ENCODE measurements around the gene S1PR2. TPM values are rescaled to one million over a fixed set of nuclear protein-coding genes. Genes with fewer than 3 reads are reported as not detected.

S1PR2 gene
- total RNA-seq, 1 donor from 2014 or later: 12.5 TPM

DNA sequence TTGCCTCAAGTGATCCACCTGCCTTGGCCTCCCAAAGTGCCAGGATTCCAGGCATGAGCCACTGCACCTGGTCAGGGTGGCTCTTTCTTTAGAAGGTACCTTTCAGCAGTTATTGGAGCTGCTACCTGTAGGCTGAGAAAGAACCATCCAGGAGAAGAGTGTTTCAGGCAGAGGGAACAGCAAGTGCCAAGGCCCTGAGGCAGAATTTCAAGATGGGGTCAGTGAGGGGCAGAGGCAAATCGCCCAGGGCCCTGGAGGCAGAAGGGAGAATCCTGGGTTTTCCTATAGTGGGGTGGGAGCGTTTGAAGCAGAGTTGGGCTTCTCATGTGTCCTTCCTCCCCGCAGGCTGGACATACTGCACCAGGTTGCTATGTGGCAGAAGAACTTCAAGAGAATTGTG, 23.1 kb upstream of the S1PR2 start:
- TF ChIP-seq, protein P1, sequence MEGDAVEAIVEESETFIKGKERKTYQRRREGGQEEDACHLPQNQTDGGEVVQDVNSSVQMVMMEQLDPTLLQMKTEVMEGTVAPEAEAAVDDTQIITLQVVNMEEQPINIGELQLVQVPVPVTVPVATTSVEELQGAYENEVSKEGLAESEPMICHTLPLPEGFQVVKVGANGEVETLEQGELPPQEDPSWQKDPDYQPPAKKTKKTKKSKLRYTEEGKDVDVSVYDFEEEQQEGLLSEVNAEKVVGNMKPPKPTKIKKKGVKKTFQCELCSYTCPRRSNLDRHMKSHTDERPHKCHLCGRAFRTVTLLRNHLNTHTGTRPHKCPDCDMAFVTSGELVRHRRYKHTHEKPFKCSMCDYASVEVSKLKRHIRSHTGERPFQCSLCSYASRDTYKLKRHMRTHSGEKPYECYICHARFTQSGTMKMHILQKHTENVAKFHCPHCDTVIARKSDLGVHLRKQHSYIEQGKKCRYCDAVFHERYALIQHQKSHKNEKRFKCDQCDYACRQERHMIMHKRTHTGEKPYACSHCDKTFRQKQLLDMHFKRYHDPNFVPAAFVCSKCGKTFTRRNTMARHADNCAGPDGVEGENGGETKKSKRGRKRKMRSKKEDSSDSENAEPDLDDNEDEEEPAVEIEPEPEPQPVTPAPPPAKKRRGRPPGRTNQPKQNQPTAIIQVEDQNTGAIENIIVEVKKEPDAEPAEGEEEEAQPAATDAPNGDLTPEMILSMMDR (IDR thresholded peaks at IDR 0.05; ENCODE audit: partially characterized antibody, unreplicated experiment): no peak
- Mint-ChIP-seq H3K9me3 (ENCODE audit: unreplicated experiment) (peaks cover 5% of the 10 kb centered on the region), H3K27ac (ENCODE audit: unreplicated experiment) (no peak overlapping the region), H3K36me3 (ENCODE audit: unreplicated experiment) (peaks cover 12% of the 10 kb centered on the region), H3K27me3 (ENCODE audit: unreplicated experiment) (peaks cover 3% of the 10 kb centered on the region), H3K4me1 (ENCODE audit: low read depth, unreplicated experiment) (no peaks in the 10 kb centered on the region), H3K4me3 (ENCODE audit: unreplicated experiment) (no peak overlapping the region)
- DNase-seq: no peak

DNA sequence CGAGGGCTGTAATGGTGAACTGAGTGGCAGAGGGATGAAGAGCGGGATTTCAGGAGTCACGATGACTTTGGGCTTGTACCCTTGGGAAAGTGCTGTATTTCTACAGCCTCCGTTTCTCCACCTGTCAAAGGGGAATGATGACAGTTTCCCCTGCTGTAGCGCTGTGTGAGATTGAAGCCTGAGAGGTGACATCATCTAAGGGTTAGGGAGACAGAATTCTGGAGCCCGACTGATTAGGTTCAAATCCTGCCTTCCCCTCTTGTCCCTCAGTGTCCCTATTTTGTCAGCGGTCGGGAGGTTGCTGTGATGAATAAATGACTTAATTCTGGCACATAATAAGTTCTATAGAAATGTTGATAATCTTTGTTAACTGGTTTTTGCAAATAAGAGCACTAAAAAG, 21.6 kb upstream of the S1PR2 start:
- Mint-ChIP-seq H3K4me1 (ENCODE audit: low read depth, unreplicated experiment) (no peaks in the 10 kb centered on the region), H3K4me3 (ENCODE audit: unreplicated experiment) (peak overlapping the region; percentile 96), H3K36me3 (ENCODE audit: unreplicated experiment) (peaks cover 9% of the 10 kb centered on the region), H3K27me3 (ENCODE audit: unreplicated experiment) (peaks cover 3% of the 10 kb centered on the region), H3K9me3 (ENCODE audit: unreplicated experiment) (peaks cover 5% of the 10 kb centered on the region), H3K27ac (ENCODE audit: unreplicated experiment) (peak overlapping the region; percentile 77)
- TF ChIP-seq, protein P1 (IDR thresholded peaks at IDR 0.05; ENCODE audit: partially characterized antibody, unreplicated experiment): no peak
- DNase-seq: no peak

DNA sequence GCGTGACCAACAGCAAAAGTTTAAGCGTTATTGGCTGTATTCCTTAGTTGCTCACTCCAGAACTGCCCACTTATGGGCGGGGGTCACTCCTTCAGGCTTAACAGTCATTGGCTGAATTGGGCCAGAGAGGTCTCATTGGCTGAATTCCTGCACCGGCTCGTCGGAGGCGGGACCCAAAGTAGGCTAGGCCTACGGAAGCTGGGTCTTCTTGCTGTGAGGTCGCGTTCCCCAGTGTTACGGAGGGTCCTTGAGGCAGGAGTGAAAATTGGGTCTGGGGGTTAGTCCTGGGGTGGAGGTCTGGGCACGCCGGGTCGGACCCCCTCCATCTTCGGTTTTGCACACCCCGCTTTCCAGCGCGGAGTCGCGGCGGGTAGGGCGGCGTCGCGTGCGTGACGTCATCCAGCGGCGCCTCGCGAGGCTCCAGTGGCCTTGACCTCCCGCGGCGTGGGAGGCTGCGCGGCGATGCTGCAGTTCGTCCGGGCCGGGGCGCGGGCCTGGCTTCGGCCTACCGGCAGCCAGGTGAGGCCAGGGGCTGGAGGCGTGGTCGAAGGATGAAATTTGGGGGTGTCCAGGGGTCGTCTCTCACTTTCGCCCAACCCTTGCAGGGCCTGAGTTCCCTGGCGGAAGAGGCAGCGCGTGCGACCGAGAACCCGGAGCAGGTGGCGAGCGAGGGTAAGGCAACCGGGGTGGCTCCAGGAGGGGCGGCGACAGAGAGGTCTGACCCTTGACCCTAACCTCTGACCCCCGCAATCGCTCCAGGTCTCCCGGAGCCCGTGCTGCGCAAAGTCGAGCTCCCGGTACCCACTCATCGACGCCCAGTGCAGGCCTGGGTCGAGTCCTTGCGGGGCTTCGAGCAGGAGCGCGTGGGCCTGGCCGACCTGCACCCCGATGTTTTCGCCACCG, 20.9 kb upstream of the S1PR2 start, which contains the start of gene MRPL4:
TSS of gene MRPL4 (plus strand) at position 423 of the 903 bp plus-strand sequence. CDS start at position 463, 40 bp downstream.
- Mint-ChIP-seq H3K27me3 (ENCODE audit: unreplicated experiment) (peaks cover 2% of the 10 kb centered on the region), H3K4me3 (ENCODE audit: unreplicated experiment) (peak within 1 kb of the TSS; percentile 96), H3K27ac (ENCODE audit: unreplicated experiment) (peak within 1 kb of the TSS; percentile 77), H3K9me3 (ENCODE audit: unreplicated experiment) (peaks cover 5% of the 10 kb centered on the region), H3K36me3 (ENCODE audit: unreplicated experiment) (peaks cover 4% of the 10 kb centered on the region), H3K4me1 (ENCODE audit: low read depth, unreplicated experiment) (no peaks in the 10 kb centered on the region)
- TF ChIP-seq, protein P1 (IDR thresholded peaks at IDR 0.05; ENCODE audit: partially characterized antibody, unreplicated experiment): no peak
- peak; percentile 92 for DNase-seq

DNA sequence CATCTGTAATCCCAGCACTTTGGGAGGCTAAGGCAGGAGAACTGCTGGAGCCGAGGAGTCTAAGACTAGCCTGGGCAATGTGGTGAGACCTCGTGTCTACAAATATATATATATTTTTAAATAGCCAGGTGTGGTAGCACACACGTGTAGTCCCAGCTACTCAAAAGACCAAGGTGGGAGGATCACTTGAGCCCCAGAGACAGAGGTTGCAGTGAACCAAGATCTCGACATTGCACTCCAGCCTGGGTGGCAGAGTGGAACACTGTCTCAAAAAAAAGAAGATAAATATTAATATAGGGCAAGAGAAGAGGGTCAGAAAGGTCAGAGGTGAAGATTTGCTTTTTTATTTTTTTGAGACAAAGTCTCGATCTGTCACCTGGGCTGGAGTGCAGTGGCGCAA, 15.4 kb upstream of the S1PR2 start:
- TF ChIP-seq, protein P1 (IDR thresholded peaks at IDR 0.05; ENCODE audit: partially characterized antibody, unreplicated experiment): no peak
- no peak for DNase-seq
- no peak overlapping the region for H3K27ac Mint-ChIP-seq (ENCODE audit: unreplicated experiment)
- no peaks in the 10 kb centered on the region for H3K4me1 Mint-ChIP-seq (ENCODE audit: low read depth, unreplicated experiment)
- no peak overlapping the region for H3K4me3 Mint-ChIP-seq (ENCODE audit: unreplicated experiment)
- H3K36me3 Mint-ChIP-seq (ENCODE audit: unreplicated experiment): no peaks in the 10 kb centered on the region
- H3K9me3 Mint-ChIP-seq (ENCODE audit: unreplicated experiment): peaks cover under 1% of the 10 kb centered on the region
- H3K27me3 Mint-ChIP-seq (ENCODE audit: unreplicated experiment): no peaks in the 10 kb centered on the region

Data from glutamatergic neuron (in vitro differentiated cells).